HG02623 (cell line): Measurements from ENCODE around the gene RGL1.

Source experiments
- ATAC-seq: cut with Tn5 transposase; IDR thresholded peaks from one replicate; pipeline ENCODE4 v1.9.1; 2021; ENCODE audit warnings: moderate library complexity; ENCODE audit not compliant: unreplicated experiment

The RGL1 gene

GRCh38 chr1:183912265-183912886, 107.5 kb downstream of the RGL1 start:
- ATAC-seq: peak; percentile 51

DNA sequence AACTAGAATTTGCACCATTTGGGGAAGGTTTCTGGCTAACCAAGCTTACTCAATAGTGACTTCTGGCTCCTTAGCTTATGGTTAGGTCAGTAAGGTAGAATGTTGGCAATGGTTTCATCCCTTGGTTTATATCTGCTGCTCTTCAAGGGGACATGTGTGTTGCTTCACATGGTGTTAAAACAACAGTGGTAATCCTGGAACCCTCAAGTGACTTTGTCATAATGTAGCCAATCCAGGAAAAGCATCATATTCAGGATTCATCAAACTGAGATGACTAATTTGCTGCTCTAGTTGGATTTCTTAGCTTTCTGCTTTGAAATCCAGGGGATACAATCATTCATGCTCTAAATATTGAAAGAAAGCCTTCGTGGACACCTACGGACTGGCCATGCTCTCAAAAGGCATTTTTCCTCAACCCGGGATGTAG, 108.7 kb downstream of the RGL1 start:
- no peak for ATAC-seq

DNA sequence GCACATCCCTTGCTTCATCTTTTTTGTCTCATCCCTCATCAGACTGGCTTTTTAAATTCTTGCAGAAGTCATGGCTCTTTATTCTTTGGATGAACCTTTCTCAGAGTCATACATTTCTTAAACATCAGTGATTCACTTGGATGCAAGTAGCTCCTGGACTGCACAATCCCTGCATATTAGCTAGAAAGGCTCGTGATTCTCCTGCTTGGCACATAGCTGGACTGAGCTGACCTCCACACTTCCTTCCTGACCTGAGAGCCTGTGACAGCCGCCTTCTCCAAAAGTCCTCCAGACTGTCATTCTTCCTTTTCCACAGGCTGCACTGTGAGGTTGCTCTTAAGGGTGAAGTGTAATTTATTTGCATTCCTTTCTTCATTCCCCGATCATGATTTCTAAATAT, 109.4 kb downstream of the RGL1 start:
- ATAC-seq: no peak

DNA sequence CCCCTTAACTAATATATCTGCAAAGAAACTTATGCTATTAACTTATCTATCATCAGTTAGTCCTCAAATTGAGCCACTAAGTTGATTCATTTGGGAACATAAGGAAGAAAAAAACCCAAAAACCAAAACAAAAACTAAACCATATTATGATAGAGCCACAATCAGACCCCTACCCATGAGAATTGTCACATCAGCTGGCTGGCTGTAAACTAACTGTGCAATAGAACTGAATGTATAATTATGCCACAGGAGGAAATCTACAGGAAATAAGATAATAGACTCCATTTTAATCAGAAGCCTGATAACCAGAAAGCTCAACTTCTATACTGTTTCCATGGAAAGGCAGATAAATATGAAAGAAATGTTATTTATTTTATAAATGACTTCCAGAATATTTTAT, 110.0 kb downstream of the RGL1 start:
- ATAC-seq: no peak

DNA sequence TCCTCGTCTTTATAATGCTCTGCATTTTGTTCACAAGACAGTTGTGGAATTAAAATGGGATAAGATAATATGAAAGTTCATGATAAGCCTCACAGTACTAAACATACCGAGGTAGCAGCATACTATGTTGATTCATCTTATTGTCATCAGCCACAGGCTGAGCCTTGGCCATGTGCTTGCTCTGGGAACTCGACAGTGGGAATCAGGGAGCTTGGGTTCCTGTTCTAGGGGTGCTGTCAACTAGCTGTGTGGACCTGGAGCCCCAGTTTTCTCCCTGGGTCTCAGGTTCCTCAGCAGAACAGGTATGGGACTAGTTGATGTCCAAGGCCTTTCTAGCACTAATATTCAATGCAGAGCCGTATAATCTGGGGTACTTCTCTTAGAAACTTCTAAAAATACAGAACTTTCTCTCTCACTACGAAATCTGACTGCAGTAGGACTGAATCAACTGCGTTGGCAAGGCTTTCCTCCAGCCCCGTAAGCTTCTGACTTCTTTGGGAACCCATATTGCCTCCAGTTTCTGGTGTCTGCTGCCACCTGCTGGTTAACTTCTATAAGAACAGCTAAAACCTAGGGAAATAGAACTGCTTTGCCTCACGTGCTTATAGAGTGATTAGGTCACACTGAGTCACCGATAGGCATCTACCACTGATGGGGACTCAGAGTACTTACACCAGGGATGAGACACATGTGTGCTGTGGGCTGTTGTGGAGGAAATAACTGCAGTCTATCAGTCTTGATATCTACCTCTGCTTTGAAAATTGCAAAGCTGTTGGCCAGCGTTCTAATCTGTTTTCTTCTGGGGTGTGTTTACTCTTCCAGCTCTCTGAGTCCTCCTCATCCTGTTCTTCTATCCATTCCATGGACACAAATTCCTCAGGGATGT, 110.9 kb downstream of the RGL1 start:
- peak; percentile 39 for ATAC-seq

DNA sequence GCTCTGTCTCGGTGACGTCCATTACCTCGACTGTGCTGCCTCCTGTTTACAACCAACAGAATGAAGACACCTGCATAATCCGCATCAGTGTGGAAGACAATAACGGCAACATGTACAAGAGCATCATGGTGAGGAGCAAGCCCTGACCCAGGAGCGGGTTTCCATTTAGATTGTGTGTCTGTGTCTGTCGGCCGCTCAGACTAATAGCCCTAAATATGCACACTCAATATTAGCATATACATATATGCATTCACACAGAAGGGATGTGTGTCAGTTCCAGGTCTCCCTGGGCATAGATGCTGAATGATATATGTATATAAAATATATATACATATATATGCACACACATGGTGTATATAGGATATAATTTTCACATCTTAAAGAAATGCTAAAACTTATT, 111.7 kb downstream of the RGL1 start:
- ATAC-seq: no peak

DNA sequence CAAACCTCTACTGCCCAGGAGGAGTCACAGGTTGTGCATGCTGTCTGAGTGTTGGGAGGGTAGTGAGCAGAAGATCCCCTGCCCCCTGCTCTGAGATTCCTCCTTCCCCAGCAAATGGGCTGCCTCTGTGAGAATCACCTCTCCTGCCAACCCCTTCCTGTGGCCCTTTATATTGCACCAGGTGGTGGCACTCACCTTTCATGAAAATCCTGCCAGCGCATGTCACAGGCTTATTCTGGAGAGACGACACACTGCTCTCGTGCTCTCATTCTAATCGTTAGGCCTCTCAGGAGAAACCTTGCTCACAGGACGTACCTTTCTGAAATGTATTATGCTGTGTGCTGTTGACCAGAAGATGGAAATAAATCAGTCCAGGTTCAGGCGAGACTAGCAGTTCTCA, 113.7 kb downstream of the RGL1 start:
- no peak for ATAC-seq

- ATAC-seq: no peak
Observed at GRCh38 chr1:183920651-183921050, 115.7 kb downstream of the RGL1 start.

GRCh38 chr1:183922197-183922596, 117.3 kb downstream of the RGL1 start:
- ATAC-seq: no peak

DNA sequence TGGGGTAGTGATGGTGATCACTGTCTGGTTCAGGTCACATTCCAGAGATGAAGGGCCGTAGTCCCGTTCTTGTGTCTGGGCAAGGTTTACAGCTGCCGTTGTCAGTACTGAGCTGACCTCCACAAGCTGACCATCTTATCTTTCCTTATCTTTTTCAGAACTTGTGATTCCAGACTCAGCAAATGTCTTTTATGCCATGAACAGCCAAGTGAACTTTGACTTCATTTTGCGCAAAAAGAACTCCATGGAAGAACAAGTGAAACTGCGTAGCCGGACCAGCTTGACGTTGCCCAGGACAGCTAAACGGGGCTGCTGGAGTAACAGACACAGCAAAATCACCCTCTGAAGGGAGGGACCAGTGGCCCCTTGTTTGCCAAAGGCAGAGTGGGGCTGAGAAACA, 121.0 kb downstream of the RGL1 start:
- ATAC-seq: no peak

DNA sequence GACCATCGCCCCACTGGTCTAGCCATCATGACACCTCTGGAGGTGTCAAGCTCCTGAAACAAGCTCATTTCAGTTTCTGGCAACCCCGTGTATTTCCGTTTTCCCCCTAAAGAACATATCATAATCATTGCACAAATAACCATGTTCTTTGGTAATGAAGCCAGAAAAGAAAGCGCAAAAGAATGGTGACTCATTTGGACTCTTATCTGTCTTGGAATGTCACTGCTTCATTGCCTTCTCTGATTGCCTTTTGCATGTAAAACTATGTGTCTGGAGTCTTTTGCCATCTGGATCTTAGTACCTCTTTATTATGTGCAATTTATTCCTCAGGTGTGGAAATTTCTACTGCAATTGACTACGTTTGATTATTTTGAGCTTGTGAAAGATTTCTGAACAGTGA, 122.1 kb downstream of the RGL1 start:
- no peak for ATAC-seq

DNA sequence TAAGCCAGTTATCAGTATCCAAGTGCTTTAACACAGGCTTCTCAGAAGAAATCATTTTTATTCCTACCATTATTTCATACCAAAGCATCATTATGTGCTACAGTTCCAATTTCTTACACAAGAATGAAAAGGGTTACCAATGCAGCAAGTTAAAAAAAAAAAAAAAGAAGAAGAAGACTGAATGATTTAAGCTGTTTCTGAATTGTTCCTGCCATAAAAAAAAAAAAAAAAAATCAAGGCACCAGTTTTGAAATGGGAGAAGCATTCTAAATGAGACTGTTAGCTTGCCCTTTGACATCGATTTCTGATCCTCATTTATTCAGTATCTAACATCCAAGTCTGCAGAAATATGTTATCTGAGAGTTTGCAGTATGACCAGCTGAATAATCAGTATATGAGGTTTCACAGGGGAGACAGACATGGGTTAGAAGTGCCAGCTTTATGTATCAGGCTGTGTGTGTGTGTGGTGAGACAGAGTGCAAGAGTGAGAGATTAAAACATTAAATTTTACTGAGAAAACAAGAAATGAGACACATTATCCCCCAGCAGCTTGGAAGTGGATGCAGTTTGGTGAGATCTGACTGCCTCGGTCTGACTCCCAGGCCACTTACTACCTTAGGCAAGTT, 126.8 kb downstream of the RGL1 start:
- no peak for ATAC-seq

DNA sequence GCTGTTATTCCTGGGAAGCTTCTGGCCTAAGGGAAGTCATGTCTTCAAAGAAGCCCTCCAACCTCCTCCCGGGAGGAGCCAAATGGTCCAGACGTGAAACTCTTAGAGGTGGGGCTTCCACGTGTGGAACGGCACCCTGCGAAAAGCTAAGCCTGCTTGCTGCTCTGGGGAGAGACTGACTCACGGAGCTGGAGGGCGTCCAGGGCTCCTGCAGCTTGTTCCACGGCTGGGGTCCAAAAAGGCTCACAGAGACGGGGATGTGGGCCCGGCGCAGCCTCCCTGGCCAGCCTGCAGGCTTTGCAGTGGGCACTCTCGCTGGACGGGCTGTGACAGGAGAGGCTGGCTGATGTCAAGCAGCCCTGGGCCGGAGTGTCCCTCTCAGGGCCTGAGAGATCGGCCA, 127.5 kb downstream of the RGL1 start:
- ATAC-seq: no peak

GRCh38 chr1:183933528-183934179, 128.7 kb downstream of the RGL1 start:
- ATAC-seq: no peak

GRCh38 chr1:183934314-183934713, 129.4 kb downstream of the RGL1 start:
- ATAC-seq: no peak

DNA sequence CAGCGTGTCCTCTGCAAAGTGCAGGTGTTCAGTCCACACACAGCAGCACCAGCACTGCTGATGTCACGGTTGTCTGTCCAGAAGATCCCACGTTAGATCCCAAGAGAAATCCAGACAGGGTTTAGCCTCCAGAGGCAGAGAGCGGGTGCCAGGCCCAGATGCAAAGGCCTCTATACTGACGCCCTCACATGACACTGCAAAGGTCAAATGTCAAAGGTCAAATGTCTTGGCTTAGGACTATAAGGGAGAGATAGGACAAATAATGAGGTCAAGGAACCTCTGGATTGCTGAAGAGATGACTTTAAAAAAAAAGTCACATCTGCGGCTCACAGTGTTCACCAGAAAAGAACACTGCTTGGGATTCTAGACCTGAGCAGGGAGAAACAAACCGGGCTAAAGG, 131.1 kb downstream of the RGL1 start:
- ATAC-seq: no peak

- no peak for ATAC-seq
Observed at GRCh38 chr1:183936791-183937190, 131.9 kb downstream of the RGL1 start.

GRCh38 chr1:183937611-183938010, 132.7 kb downstream of the RGL1 start:
- no peak for ATAC-seq

DNA sequence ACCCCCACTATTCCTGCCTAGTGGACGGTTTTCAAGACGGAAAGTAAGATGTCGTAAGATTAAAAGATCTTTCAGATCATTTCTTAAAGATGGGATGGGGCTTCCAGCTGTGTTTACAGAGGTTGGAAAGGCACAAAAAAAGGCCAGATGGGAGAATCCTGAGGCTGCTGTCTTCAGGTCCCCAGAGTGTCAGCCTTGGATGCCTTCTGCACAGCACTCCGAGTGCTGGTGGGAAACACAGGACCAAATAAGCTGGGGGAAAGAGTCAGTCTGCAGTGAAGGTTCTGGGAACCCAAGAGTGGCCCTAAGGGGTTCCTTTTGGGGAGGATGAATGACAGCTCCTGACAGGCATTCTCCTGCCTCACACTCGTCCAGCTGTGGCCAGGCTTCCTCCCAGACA, 136.1 kb downstream of the RGL1 start:
- ATAC-seq: no peak

DNA sequence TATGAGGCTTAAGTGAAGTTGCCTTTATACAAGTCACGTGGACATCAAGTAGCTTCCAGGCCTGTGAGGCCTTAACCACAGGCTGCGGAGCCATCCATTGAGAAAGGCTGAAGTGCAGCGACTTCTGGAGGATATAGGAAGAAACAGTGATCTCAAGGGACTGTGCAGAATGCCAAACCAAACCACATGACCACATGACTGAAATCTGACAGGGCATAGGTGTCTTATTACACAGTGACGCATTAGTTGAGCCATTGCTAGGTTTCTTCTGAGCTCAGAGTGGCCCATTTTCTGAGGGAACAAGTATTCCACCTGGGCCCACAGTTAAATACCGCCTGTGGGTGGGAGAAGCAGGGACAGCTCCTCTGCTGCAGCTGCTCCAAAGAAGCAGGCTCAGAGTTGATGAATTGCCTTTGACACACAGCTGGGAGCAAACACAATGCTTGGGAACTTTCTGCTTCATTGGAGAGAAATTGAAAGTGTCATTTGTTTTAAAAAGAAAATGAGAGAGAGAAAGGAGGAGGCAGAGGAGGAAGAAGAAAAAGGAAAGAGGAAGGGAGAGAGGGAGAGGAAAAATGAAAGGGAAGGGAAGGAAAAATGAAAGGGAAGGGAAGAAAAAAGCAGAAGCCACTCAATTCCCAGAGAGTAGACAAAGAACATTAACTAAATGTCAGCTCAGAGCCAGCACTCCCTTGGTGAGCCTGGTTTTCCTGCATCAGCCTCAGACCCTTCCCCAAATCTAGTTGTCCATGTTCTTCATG, 138.2 kb downstream of the RGL1 start:
- ATAC-seq: no peak
